ENCODE data around the gene ST6GALNAC2. TPM values are rescaled to one million over a fixed set of nuclear protein-coding genes. Genes with fewer than 3 reads are reported as not detected.

Gene ST6GALNAC2
- total and polyA plus RNA-seq, 10 of the 15 experiments (the other 5 are each of a cell fraction or from before 2014, with no cell fraction given): 0.08 to 0.41 (median 0.23) TPM; not detected in 6

DNA sequence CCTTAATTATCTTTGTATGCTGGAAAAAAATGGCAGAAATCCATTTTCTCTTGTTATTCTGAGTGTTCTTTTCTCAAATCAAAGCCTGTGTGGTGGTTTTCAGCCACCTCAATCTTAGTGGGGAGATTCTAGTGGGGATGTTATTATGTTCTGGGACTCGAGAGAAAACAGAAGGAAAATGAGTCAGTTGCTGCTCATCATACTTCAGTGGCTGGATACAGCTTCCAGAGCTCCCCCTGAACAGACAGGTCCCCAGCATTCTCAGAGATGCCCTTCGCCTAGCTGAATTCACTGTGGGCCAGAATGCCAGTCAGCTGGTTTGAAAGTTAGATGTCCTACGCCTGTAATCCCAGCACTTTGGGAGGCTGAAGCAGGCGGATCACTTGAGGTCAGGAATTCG is 49.4 kb upstream of the ST6GALNAC2 start:
- FAIRE-seq: no peak
- BruUV-seq (replicated peaks): no TSS peak
- TF ChIP-seq YY1 (IDR thresholded peaks at IDR 0.05; ENCODE audit: low read depth, low read length) (no peak), EZH2 (IDR thresholded peaks at IDR 0.05; ENCODE audit: borderline replicate concordance, control insufficient read depth, low read depth, low read length) (no peak)
- Histone ChIP-seq H3K4me1 (ENCODE audit: control insufficient read depth, insufficient read depth, low read length) (no peaks in the 10 kb centered on the region), H3K27ac (ENCODE audit: control insufficient read depth, insufficient read depth) (no peak overlapping the region), H3K36me3 (ENCODE audit: control insufficient read depth in 2 of 2, insufficient read depth in 2 of 2, low read length in 1 of 2) (no peaks in the 10 kb centered on the region), H3K9me3 (replicated peaks; ENCODE audit: control insufficient read depth, insufficient read depth, low read length) (no peaks in the 10 kb centered on the region), H3K9ac (ENCODE audit: control insufficient read depth, insufficient read depth, low read length) (no peak overlapping the region), H2AFZ (ENCODE audit: control insufficient read depth, low read depth, low read length) (no peak overlapping the region), H3K27me3 (replicated peaks in 1 of 2; ENCODE audit: control insufficient read depth in 2 of 2, insufficient read depth in 2 of 2, low read length in 1 of 2) (peaks cover under 1 to 3% of the 10 kb centered on the region in 2 experiments; a peak in 2 of 4 replicates), H3K4me2 (ENCODE audit: control insufficient read depth, insufficient read depth) (no peak overlapping the region), H3K79me2 (ENCODE audit: control insufficient read depth, insufficient read depth, low read length) (no peaks in the 10 kb centered on the region), H4K20me1 (ENCODE audit: control insufficient read depth, insufficient read depth) (no peaks in the 10 kb centered on the region), H3K4me3 (no peak overlapping the region)
- ChIA-PET CTCF (interaction anchor here (1.6 kb wide), 1 partner anchor 47 kb away, joined by 3 read pairs; no protein-coding TSS in a partner anchor), RAD21 (ENCODE audit: unreplicated experiment) (interaction anchor here (2.7 kb wide), 1 partner anchor 10 kb away, joined by 8 read pairs; no protein-coding TSS in a partner anchor), SMC1A (ENCODE audit: uncharacterized antibody, unreplicated experiment) (no interaction called here), POLR2A (no interaction called here)
- WGBS (ENCODE audit: insufficient coverage, insufficient replicate concordance, low lambda C conversion rate, missing lambda C conversion rate): 44% methylated on average over 5 of the region's 5 CpGs
- in situ Hi-C loops (cut with MboI) (no loop called here), intact Hi-C loops (cut with micrococcal nuclease; ENCODE audit: unreplicated experiment) (no loop called here)
- DNase-seq (ENCODE audit: low read depth, low spot score): no peak
- no peak for ATAC-seq

DNA sequence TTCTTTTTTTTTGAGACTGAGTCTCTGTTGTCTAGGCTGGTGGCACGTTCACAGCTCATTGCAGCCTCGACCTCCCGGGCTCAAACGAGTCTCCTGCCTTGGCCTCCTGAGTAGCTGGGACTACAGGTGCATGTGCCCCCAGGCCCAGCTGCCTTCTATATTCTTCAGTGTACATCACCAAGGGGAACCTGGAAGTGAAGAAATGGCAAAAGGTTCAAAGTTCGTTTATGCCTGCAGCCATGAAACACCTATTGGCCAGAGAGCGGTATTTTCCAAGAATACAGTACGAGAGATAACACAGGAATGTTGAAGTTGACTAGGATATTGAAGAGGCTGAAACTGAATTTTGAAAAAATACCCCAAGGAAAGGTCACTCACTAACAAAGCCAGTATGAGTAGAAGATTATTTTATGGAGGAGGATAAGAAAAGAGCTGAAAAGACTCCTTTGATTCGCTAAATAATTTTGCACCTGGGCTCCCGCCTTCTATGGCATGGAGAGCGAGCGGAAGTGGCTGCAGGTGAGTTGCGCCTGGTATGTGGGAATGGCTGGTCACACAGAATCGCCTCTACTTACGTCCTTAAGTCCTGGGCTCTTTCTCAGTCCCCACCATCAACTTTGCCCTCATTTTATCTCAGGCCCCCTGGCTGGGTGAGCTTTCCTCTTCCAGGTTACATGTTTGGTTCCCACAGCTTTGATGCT is 48.1 kb upstream of the ST6GALNAC2 start:
- ChIA-PET RAD21 (ENCODE audit: unreplicated experiment) (interaction anchor here (2.7 kb wide), 1 partner anchor 9 kb away, joined by 8 read pairs; no protein-coding TSS in a partner anchor), CTCF (interaction anchor here (1.6 to 1.9 kb wide), 2 partner anchors 10 to 48 kb away, joined by 3 to 6 read pairs; no protein-coding TSS in a partner anchor), POLR2A (interaction anchor here (0.6 kb wide), 1 partner anchor 48 kb away, joined by 3 read pairs; no protein-coding TSS in a partner anchor), SMC1A (ENCODE audit: uncharacterized antibody, unreplicated experiment) (interaction anchor here (0.7 kb wide), 1 partner anchor 76 kb away, joined by 4 read pairs; no protein-coding TSS in a partner anchor)
- H3K4me1 ChIP-seq (ENCODE audit: control insufficient read depth, insufficient read depth, low read length): no peaks in the 10 kb centered on the region
- no peaks in the 10 kb centered on the region for H3K9me3 ChIP-seq (replicated peaks; ENCODE audit: control insufficient read depth, insufficient read depth, low read length)
- no peaks in the 10 kb centered on the region for H4K20me1 ChIP-seq (ENCODE audit: control insufficient read depth, insufficient read depth)
- H3K27me3 ChIP-seq (replicated peaks in 1 of 2; ENCODE audit: control insufficient read depth in 2 of 2, insufficient read depth in 2 of 2, low read length in 1 of 2): peaks cover 2 to 3% of the 10 kb centered on the region in 2 experiments; a peak in 2 of 4 replicates
- FAIRE-seq (no peak), ATAC-seq (no peak), DNase-seq (ENCODE audit: low read depth, low spot score) (no peak)
- H3K27ac ChIP-seq (ENCODE audit: control insufficient read depth, insufficient read depth): no peak overlapping the region
- 60% methylated on average over 14 of the region's 14 CpGs for WGBS (ENCODE audit: insufficient coverage, insufficient replicate concordance, low lambda C conversion rate, missing lambda C conversion rate)
- H3K9ac ChIP-seq (ENCODE audit: control insufficient read depth, insufficient read depth, low read length): no peak overlapping the region
- no peak overlapping the region for H2AFZ ChIP-seq (ENCODE audit: control insufficient read depth, low read depth, low read length)
- no peaks in the 10 kb centered on the region for H3K36me3 ChIP-seq (ENCODE audit: control insufficient read depth in 2 of 2, insufficient read depth in 2 of 2, low read length in 1 of 2)
- H3K79me2 ChIP-seq (ENCODE audit: control insufficient read depth, insufficient read depth, low read length): no peaks in the 10 kb centered on the region
- no peak overlapping the region for H3K4me3 ChIP-seq
- no peak overlapping the region for H3K4me2 ChIP-seq (ENCODE audit: control insufficient read depth, insufficient read depth)
- intact Hi-C loops (cut with micrococcal nuclease; ENCODE audit: unreplicated experiment): no loop called here
- in situ Hi-C loops (cut with MboI): no loop called here
- BruUV-seq (replicated peaks): no TSS peak
- TF ChIP-seq ATF7 (IDR thresholded peaks at IDR 0.05; ENCODE audit: low read depth): no peak
- TF ChIP-seq, protein P1, sequence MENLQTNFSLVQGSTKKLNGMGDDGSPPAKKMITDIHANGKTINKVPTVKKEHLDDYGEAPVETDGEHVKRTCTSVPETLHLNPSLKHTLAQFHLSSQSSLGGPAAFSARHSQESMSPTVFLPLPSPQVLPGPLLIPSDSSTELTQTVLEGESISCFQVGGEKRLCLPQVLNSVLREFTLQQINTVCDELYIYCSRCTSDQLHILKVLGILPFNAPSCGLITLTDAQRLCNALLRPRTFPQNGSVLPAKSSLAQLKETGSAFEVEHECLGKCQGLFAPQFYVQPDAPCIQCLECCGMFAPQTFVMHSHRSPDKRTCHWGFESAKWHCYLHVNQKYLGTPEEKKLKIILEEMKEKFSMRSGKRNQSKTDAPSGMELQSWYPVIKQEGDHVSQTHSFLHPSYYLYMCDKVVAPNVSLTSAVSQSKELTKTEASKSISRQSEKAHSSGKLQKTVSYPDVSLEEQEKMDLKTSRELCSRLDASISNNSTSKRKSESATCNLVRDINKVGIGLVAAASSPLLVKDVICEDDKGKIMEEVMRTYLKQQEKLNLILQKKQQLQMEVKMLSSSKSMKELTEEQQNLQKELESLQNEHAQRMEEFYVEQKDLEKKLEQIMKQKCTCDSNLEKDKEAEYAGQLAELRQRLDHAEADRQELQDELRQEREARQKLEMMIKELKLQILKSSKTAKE (IDR thresholded peaks at IDR 0.05; ENCODE audit: low read depth, poor library complexity, severe bottlenecking): no peak
- TF ChIP-seq SIX5 (IDR thresholded peaks at IDR 0.05; ENCODE audit: low read depth, low read length, severe bottlenecking): no peak
- no peak for TF ChIP-seq SUPT20H (IDR thresholded peaks at IDR 0.05; ENCODE audit: borderline replicate concordance, control insufficient read depth, low read depth, low read length)
- TF ChIP-seq, protein P2, sequence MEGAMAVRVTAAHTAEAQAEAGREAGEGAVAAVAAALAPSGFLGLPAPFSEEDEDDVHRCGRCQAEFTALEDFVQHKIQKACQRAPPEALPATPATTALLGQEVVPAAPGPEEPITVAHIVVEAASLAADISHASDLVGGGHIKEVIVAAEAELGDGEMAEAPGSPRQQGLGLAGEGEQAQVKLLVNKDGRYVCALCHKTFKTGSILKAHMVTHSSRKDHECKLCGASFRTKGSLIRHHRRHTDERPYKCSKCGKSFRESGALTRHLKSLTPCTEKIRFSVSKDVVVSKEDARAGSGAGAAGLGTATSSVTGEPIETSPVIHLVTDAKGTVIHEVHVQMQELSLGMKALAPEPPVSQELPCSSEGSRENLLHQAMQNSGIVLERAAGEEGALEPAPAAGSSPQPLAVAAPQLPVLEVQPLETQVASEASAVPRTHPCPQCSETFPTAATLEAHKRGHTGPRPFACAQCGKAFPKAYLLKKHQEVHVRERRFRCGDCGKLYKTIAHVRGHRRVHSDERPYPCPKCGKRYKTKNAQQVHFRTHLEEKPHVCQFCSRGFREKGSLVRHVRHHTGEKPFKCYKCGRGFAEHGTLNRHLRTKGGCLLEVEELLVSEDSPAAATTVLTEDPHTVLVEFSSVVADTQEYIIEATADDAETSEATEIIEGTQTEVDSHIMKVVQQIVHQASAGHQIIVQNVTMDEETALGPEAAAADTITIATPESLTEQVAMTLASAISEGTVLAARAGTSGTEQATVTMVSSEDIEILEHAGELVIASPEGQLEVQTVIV (IDR thresholded peaks at IDR 0.05; ENCODE audit: borderline replicate concordance, partially characterized antibody): no peak
- TF ChIP-seq CBX5 (IDR thresholded peaks at IDR 0.05; ENCODE audit: low read depth): no peak
- TF ChIP-seq ZNF207 (IDR thresholded peaks at IDR 0.05; ENCODE audit: borderline replicate concordance): no peak
- no peak for TF ChIP-seq PAX8 (IDR thresholded peaks at IDR 0.05)

Measured in GM12878 (cell line).